GM21390 (cell line): ENCODE data around the gene GPRIN1.

Experiments
- ATAC-seq: cut with Tn5 transposase; IDR thresholded peaks from one replicate; pipeline ENCODE4 v1.9.1; 2021; ENCODE audit not compliant: unreplicated experiment

GPRIN1 gene

GRCh38 chr5:176643491-176644219 is 33.7 kb upstream of the GPRIN1 start:
- ATAC-seq: no peak

GRCh38 chr5:176642675-176643490 is 32.9 kb upstream of the GPRIN1 start:
- no peak for ATAC-seq

- no peak for ATAC-seq
Measured at GRCh38 chr5:176640616-176641015, 30.7 kb upstream of the GPRIN1 start.

GRCh38 chr5:176639981-176640380 is 30.0 kb upstream of the GPRIN1 start:
- no peak for ATAC-seq

- no peak for ATAC-seq
Measured at GRCh38 chr5:176639208-176639607, 29.3 kb upstream of the GPRIN1 start.

- no peak for ATAC-seq
Measured at GRCh38 chr5:176638437-176638836, 28.5 kb upstream of the GPRIN1 start.

- ATAC-seq: no peak
Measured at GRCh38 chr5:176637556-176637955, 27.6 kb upstream of the GPRIN1 start.

GRCh38 chr5:176636426-176636825 is 26.5 kb upstream of the GPRIN1 start:
- ATAC-seq: no peak

- no peak for ATAC-seq
Measured at GRCh38 chr5:176633598-176633997, 23.6 kb upstream of the GPRIN1 start.

GRCh38 chr5:176632745-176633144 is 22.8 kb upstream of the GPRIN1 start:
- ATAC-seq: no peak

GRCh38 chr5:176631383-176632200 is 21.6 kb upstream of the GPRIN1 start:
- no peak for ATAC-seq

GRCh38 chr5:176630681-176631222 is 20.8 kb upstream of the GPRIN1 start:
- ATAC-seq: no peak

GRCh38 chr5:176629853-176630680 is 20.1 kb upstream of the GPRIN1 start, which contains the start of the genes EIF4E1B and SNCB:
TSS of gene EIF4E1B (plus strand) at chr5:176630675. CDS start at chr5:176642788, 12,113 bp downstream.
TSS of gene SNCB (minus strand) at chr5:176630534. CDS start at chr5:176629654, 880 bp downstream.
- ATAC-seq: peak; percentile 75

- ATAC-seq: no peak
Measured at GRCh38 chr5:176629317-176629852, 19.4 kb upstream of the GPRIN1 start.

GRCh38 chr5:176628406-176629228 is 18.7 kb upstream of the GPRIN1 start:
- ATAC-seq: no peak

GRCh38 chr5:176627582-176627981 is 17.6 kb upstream of the GPRIN1 start:
- no peak for ATAC-seq

GRCh38 chr5:176626876-176627236 is 16.9 kb upstream of the GPRIN1 start:
- ATAC-seq: no peak

- no peak for ATAC-seq
Measured at GRCh38 chr5:176625966-176626875, 16.3 kb upstream of the GPRIN1 start.
